ENCODE data around the gene COX6B1. TPM values are rescaled to one million over a fixed set of nuclear protein-coding genes. Genes with fewer than 3 reads are reported as not detected.

COX6B1 gene
- polyA plus RNA-seq, 1 of the 3 experiments (the other 2 are of a cell fraction), result 826 TPM

- CTCF ChIA-PET, result interaction anchor here (2.6 kb wide), 1 partner anchor 12 kb away, joined by 10 read pairs; no protein-coding TSS in a partner anchor
- TF ChIP-seq REST (IDR thresholded peaks at IDR 0.05; ENCODE audit: low read depth, low read length) (peak; percentile 85), MXI1 (IDR thresholded peaks at IDR 0.05; ENCODE audit: low read depth, low read length) (peak; percentile 44), RAD21 (IDR thresholded peaks at IDR 0.05; ENCODE audit: low read length) (no peak)
Measured at GRCh38 chr19:35644206-35644986, 3.7 kb upstream of the COX6B1 start.

GRCh38 chr19:35644987-35645679 lies 3.0 kb upstream of the COX6B1 start:
- Histone ChIP-seq H3K4me3 (ENCODE audit: low read depth in 2 of 2, low read length in 1 of 2) (peak overlapping the region; percentile 64 to 76), H3K79me2 (ENCODE audit: insufficient read depth) (peaks cover 20% of the 10 kb centered on the region), H3K4me1 (ENCODE audit: control insufficient read depth in 1 of 2, insufficient read depth in 2 of 2, low read depth in 1 of 2, low read length in 1 of 2) (peaks cover 4 to 25% of the 10 kb centered on the region in 2 experiments; a peak in 1 of 4 replicates), H3F3A (replicated peaks; ENCODE audit: insufficient read depth) (peaks cover 22% of the 10 kb centered on the region), H3K27ac (ENCODE audit: low read depth in 2 of 2, low read length in 1 of 2) (peak overlapping the region; percentile 61 to 71), H3K9ac (no peak overlapping the region), H3K27me3 (ENCODE audit: insufficient read depth) (no peaks in the 10 kb centered on the region), H2AFZ (ENCODE audit: low read depth) (peak overlapping the region; percentile 98), H3K9me3 (no peaks in the 10 kb centered on the region), H4K20me1 (ENCODE audit: insufficient read depth) (no peaks in the 10 kb centered on the region), H3K9me2 (no peaks in the 10 kb centered on the region), H3K4me2 (peak overlapping the region; percentile 85), H3K36me3 (replicated peaks in 1 of 2; ENCODE audit: control insufficient read depth in 1 of 2, insufficient read depth in 2 of 2, low read length in 1 of 2) (peaks cover 0 to 6% of the 10 kb centered on the region in 2 experiments)
- POLR2A ChIA-PET, result interaction anchor here (0.6 to 1.4 kb wide), 2 partner anchors 33 to 353 kb away, joined by 3 to 4 read pairs; partner anchors contain the start of gene HAUS5
- CTCF ChIA-PET, result interaction anchor here (2.6 kb wide), 1 partner anchor 11 kb away, joined by 10 read pairs; no protein-coding TSS in a partner anchor
- 21% methylated on average over 18 of the region's 20 CpGs for WGBS (ENCODE audit: low lambda C conversion rate)
- TF ChIP-seq TCF12 (IDR thresholded peaks at IDR 0.05), result no peak
- TF ChIP-seq MXI1 (IDR thresholded peaks at IDR 0.05; ENCODE audit: low read depth, low read length), result 0 out of 2 replicates have a peak, but pooled peaks have one; percentile 2
- DNase-seq, result peak; percentile 75

More at GRCh38 chr19:35644206-35644986, 3.7 kb upstream of the COX6B1 start:
- no peaks in the 10 kb centered on the region for H3K9me2 ChIP-seq
- DNase-seq, result peak; percentile 93
- H4K20me1 ChIP-seq (ENCODE audit: insufficient read depth), result no peaks in the 10 kb centered on the region
- H3K4me2 ChIP-seq, result peak overlapping the region; percentile 85
- no peaks in the 10 kb centered on the region for H3K27me3 ChIP-seq (ENCODE audit: insufficient read depth)
- H3K36me3 ChIP-seq (replicated peaks in 1 of 2; ENCODE audit: control insufficient read depth in 1 of 2, insufficient read depth in 2 of 2, low read length in 1 of 2), result no peaks in the 10 kb centered on the region
- peak overlapping the region; percentile 98 for H2AFZ ChIP-seq (ENCODE audit: low read depth)
- no peaks in the 10 kb centered on the region for H3K9me3 ChIP-seq
- peaks cover 4 to 25% of the 10 kb centered on the region in 2 experiments; a peak in 1 of 4 replicates for H3K4me1 ChIP-seq (ENCODE audit: control insufficient read depth in 1 of 2, insufficient read depth in 2 of 2, low read depth in 1 of 2, low read length in 1 of 2)
- POLR2A ChIA-PET, result interaction anchor here (0.6 to 1.6 kb wide), 4 partner anchors 32 to 353 kb away, joined by 3 to 4 read pairs (median 3); partner anchors contain the start of gene HAUS5
- under 1% methylated on average over 47 of the region's 60 CpGs for WGBS (ENCODE audit: low lambda C conversion rate)
- peak overlapping the region; percentile 61 to 83 for H3K27ac ChIP-seq (ENCODE audit: low read depth in 2 of 2, low read length in 1 of 2)
- H3K4me3 ChIP-seq (ENCODE audit: low read depth in 2 of 2, low read length in 1 of 2), result peak overlapping the region; percentile 64 to 76
- H3F3A ChIP-seq (replicated peaks; ENCODE audit: insufficient read depth), result peaks cover 26% of the 10 kb centered on the region
- H3K9ac ChIP-seq, result peak overlapping the region; percentile 68; the same call in 1 of the 2 replicates
- H3K79me2 ChIP-seq (ENCODE audit: insufficient read depth), result peaks cover 12% of the 10 kb centered on the region

Measured in SK-N-SH (cell line).